K562 (cell line): ENCODE measurements around the gene LIMCH1. TPM values are rescaled to one million over a fixed set of nuclear protein-coding genes. Genes with fewer than 3 reads are reported as not detected.

Experiments
- ATAC-seq: fragments of 200-7000 bp; cut with Tn5 transposase; 3 replicates; pipeline ENCODE4 v1.9.1; 2020; ENCODE audit warnings: moderate library complexity
- BruUV-seq: library from RNA; stranded (reverse); fragments of 400-500 nt; replicated peaks from 2 replicates; lab custom pipeline; 2021; lab: Mats Ljungman, UMichigan
- CTCF ChIA-PET: fragments of 300-600 bp; formaldehyde crosslinking; extraction: SDS; loops from one replicate; lab custom pipeline; 2021; ENCODE audit warnings: low intra/inter-chr PET ratio; lab: Yijun Ruan, JAX
- POLR2A ChIA-PET: fragments of 300-600, 350-650 bp; sonication (Branson Sonifier 250); formaldehyde crosslinking; extraction: SDS; loops from one replicate; lab custom pipeline; 2021; ENCODE audit warnings: antibody characterized with exemption, inconsistent platforms; lab: Yijun Ruan, JAX
- DNase-seq, 4 experiments: peaks; one replicate each; pipeline versions ENCODE4 v3.0.0 to v3.0.0-alpha.2; 2011 to 2018; ENCODE audit warnings: low spot score in 3 of 4, mixed read lengths in 3 of 4; ENCODE audit errors: extremely low read depth in 1 of 4
- FAIRE-seq: peaks from 2 replicates; lab custom pipeline; 2011; peaks lifted over from hg19 to GRCh38; lab: Jason Lieb, UNC
- H2AFZ ChIP-seq: 2 replicates; pipeline ENCODE4 v1.6.0; 2011; ENCODE audit warnings: low read depth, low read length, control low read depth, inconsistent platforms
- H3K27ac ChIP-seq: fragments of 200-600 bp; 3 replicates; pipeline ENCODE4 v1.8.0; 2011; ENCODE audit warnings: low read depth, mild to moderate bottlenecking, control low read depth, inconsistent platforms, low read length, moderate library complexity, mixed read lengths; ENCODE audit errors: extremely low read depth
- H3K27me3 ChIP-seq, 2 experiments: fragments of 300-600 bp in 1 of 2; 2 replicates in 1 of 2; 3 replicates in 1 of 2; pipeline versions ENCODE4 v1.6.0 to v1.8.0; 2011; ENCODE audit warnings: inconsistent platforms in 2 of 2, low read length in 2 of 2, mild to moderate bottlenecking in 1 of 2, mixed read lengths in 1 of 2, moderate library complexity in 1 of 2; ENCODE audit not compliant: control insufficient read depth in 2 of 2, insufficient read depth in 2 of 2
- H3K36me3 ChIP-seq: fragments of 300-600 bp; 3 replicates; pipeline ENCODE4 v1.8.0; 2011; ENCODE audit warnings: mild to moderate bottlenecking, low read length, inconsistent platforms; ENCODE audit not compliant: control insufficient read depth, insufficient read depth
- H3K4me1 ChIP-seq, 2 experiments: fragments of 200-600 bp in 1 of 2; replicated peaks in 1 of 2; 2 replicates in 1 of 2; 3 replicates in 1 of 2; pipeline versions ENCODE4 v1.5.1 to v1.8.0; 2011; ENCODE audit warnings: inconsistent platforms in 2 of 2, low read length in 2 of 2, mild to moderate bottlenecking in 1 of 2, mixed read lengths in 1 of 2, moderate library complexity in 1 of 2; ENCODE audit not compliant: control insufficient read depth in 2 of 2, insufficient read depth in 2 of 2
- H3K4me2 ChIP-seq: 2 replicates; pipeline ENCODE4 v1.6.1; 2011; ENCODE audit warnings: low read length, control low read depth, inconsistent platforms, mixed read lengths; ENCODE audit not compliant: insufficient read depth
- H3K4me3 ChIP-seq: fragments of 200-600 bp; sonication (generic), shearing (Covaris generic); 2 replicates; pipeline ENCODE4 v1.5.1; 2016; ENCODE audit warnings: control low read depth, inconsistent platforms
- H3K79me2 ChIP-seq: fragments of 200-600 bp; 3 replicates; pipeline ENCODE4 v1.8.0; 2011; ENCODE audit warnings: low read length, inconsistent platforms; ENCODE audit not compliant: control insufficient read depth, insufficient read depth
- H3K9ac ChIP-seq, 2 experiments: 2 replicates each; pipeline versions ENCODE4 v1.6.0 to v1.6.1; 2011; ENCODE audit warnings: low read depth in 2 of 2, low read length in 2 of 2, control low read depth in 1 of 2, inconsistent platforms in 1 of 2, mild to moderate bottlenecking in 1 of 2, mixed read lengths in 1 of 2; ENCODE audit not compliant: insufficient read depth in 1 of 2
- H3K9me1 ChIP-seq: one replicate; pipeline ENCODE4 v1.6.0; 2011; ENCODE audit warnings: inconsistent platforms, mild to moderate bottlenecking, low read length, moderate library complexity; ENCODE audit not compliant: control insufficient read depth, insufficient read depth
- H3K9me3 ChIP-seq: replicated peaks from 2 replicates; pipeline ENCODE4 v1.5.1; 2011; ENCODE audit warnings: low read depth, low read length, inconsistent platforms; ENCODE audit not compliant: control insufficient read depth, insufficient read depth
- H4K20me1 ChIP-seq: replicated peaks from 2 replicates; pipeline ENCODE4 v1.6.1; 2011; ENCODE audit warnings: low read length, inconsistent platforms, mixed read lengths; ENCODE audit not compliant: control insufficient read depth, insufficient read depth
- CC2D1A ChIP-seq: fragments of 450-650 bp; IDR thresholded peaks from 2 replicates; pipeline ENCODE4 v1.6.1; 2017; ENCODE audit warnings: mild to moderate bottlenecking
- DDX20 ChIP-seq: fragments of 450-650 bp; IDR thresholded peaks from 2 replicates; pipeline ENCODE4 v1.6.1; 2016; ENCODE audit warnings: missing genetic modification characterization, low read depth, mild to moderate bottlenecking, missing compliant biosample characterization, moderate library complexity
- KDM4B ChIP-seq, 2 experiments: fragments of 450-650 bp in 1 of 2; sonication (generic) in 1 of 2; IDR thresholded peaks; 2 replicates each; pipeline ENCODE4 v1.6.1; 2016 to 2017; ENCODE audit warnings: borderline replicate concordance in 2 of 2, antibody characterized with exemption in 1 of 2, low read depth in 1 of 2, mild to moderate bottlenecking in 1 of 2
- NCOA1 ChIP-seq: fragments of 450-650 bp; IDR thresholded peaks from 2 replicates; pipeline ENCODE4 v1.6.1; 2016; ENCODE audit warnings: low read depth
- NR2F6 ChIP-seq: fragments of 450-650 bp; formaldehyde crosslinking; IDR thresholded peaks from 2 replicates; pipeline ENCODE4 v1.4.0; 2020; ENCODE audit warnings: mild to moderate bottlenecking
- PTRF ChIP-seq: fragments of 450-650 bp; IDR thresholded peaks from 2 replicates; pipeline ENCODE4 v1.6.1; 2016; ENCODE audit warnings: mild to moderate bottlenecking, missing genetic modification characterization, missing compliant biosample characterization
- RNF2 ChIP-seq: sonication (generic); IDR thresholded peaks from 2 replicates; pipeline ENCODE4 v1.6.1; 2016
- SLC30A9 ChIP-seq: fragments of 250-450 bp; sonication (Bioruptor Pico); IDR thresholded peaks from 2 replicates; pipeline ENCODE4 v1.8.0; 2022; ENCODE audit warnings: mild to moderate bottlenecking, moderate library complexity
- TAF1 ChIP-seq: IDR thresholded peaks from 2 replicates; pipeline ENCODE4 v1.6.1; 2011; ENCODE audit warnings: mild to moderate bottlenecking, low read length, moderate library complexity; ENCODE audit not compliant: insufficient read depth, control insufficient read depth, severe bottlenecking; ENCODE audit errors: extremely low read depth
- TCF7 ChIP-seq: sonication (generic); IDR thresholded peaks from 2 replicates; pipeline ENCODE4 v1.6.1; 2016; ENCODE audit warnings: antibody characterized with exemption, borderline replicate concordance
- ZBTB17 ChIP-seq: fragments of 450-650 bp; formaldehyde crosslinking; IDR thresholded peaks from 2 replicates; pipeline ENCODE4 v1.4.0; 2020; ENCODE audit warnings: mild to moderate bottlenecking
- ZC3H8 ChIP-seq: fragments of 450-650 bp; IDR thresholded peaks from 2 replicates; pipeline ENCODE4 v1.6.1; 2017
- WGBS: fragments of 100-300 bp; shearing (Covaris generic); methylation state at CpG from one replicate; pipeline ENCODE4 v1.1.6; 2016; ENCODE audit warnings: low coverage, mixed read lengths; ENCODE audit not compliant: insufficient coverage; ENCODE audit errors: missing lambda C conversion rate; 5-methylcytosine and 5-hydroxymethylcytosine counted together
- in situ Hi-C: fragments of 300-500 bp; cut with MboI; formaldehyde crosslinking; loops from 4 replicates; pipeline ENCODE4 v1.15.0; 2018; ENCODE audit warnings: inconsistent platforms, mixed read lengths
- intact Hi-C: fragments of 100-400 bp; cut with micrococcal nuclease; formaldehyde crosslinking; loops from 2 replicates; pipeline ENCODE4 v1.14.2; 2022
- polyA plus RNA-seq, 8 experiments: library from polyadenylated mRNA; depleted of rRNA in 4 of 8; stranded (reverse) in 5 of 8; unstranded in 3 of 8; fragments of >200 nt; fragmentation: Nextera tagmentation in 2 of 8; fragmentation: Illumina TruSeq in 1 of 8; extraction: Ambion mirVana in 2 of 8; extraction: Trizol in 1 of 8; gene quantifications; 2 replicates each; pipeline versions ENCODE4 v1.2.1 to v1.2.3, GENCODE V29; 2011 to 2014; ENCODE audit warnings: inconsistent platforms in 1 of 8, missing spikeins in 1 of 8
- total RNA-seq, 7 experiments: library from RNA; depleted of rRNA in 6 of 7; stranded (reverse); fragments of >200 nt in 6 of 7; fragmentation: Illumina TruSeq in 2 of 7; extraction: Trizol in 2 of 7; gene quantifications; 2 replicates each; pipeline versions ENCODE4 v1.2.1 to v1.2.3, GENCODE V29; 2011 to 2021; ENCODE audit warnings: low replicate concordance in 1 of 7

The LIMCH1 gene
- total and polyA plus RNA-seq, 9 of the 15 experiments (the other 6 are each of a cell fraction or from before 2014, with no cell fraction given) = 0.35 TPM; not detected in 8

GRCh38 chr4:41746440-41747229 is 208.7 kb downstream of the LIMCH1 start:
- FAIRE-seq = no peak
- Histone ChIP-seq H3K9me1 (no peaks in the 10 kb centered on the region), H3K36me3 (no peaks in the 10 kb centered on the region), H3K4me2 (no peak overlapping the region), H2AFZ (no peak overlapping the region), H3K9ac (no peak overlapping the region), H3K79me2 (no peaks in the 10 kb centered on the region), H3K27me3 (peaks cover 27 to 68% of the 10 kb centered on the region in 2 experiments; a peak in 4 of 5 replicates), H4K20me1 (no peaks in the 10 kb centered on the region), H3K9me3 (no peaks in the 10 kb centered on the region), H3K4me1 (peaks cover 0 to 12% of the 10 kb centered on the region in 2 experiments; a peak in 2 of 5 replicates), H3K4me3 (no peak overlapping the region), H3K27ac (no peak overlapping the region)
- TF ChIP-seq TCF7 (no peak), ZC3H8 (no peak), PTRF (tag) (no peak), RNF2 (no peak), NR2F6 (CRISPR knock-in tag) (no peak), KDM4B (IDR thresholded peaks at IDR 0.05; ENCODE audit: borderline replicate concordance in 2 of 2, low read depth in 1 of 2) (no peak), CC2D1A (no peak), DDX20 (tag) (no peak), SLC30A9 (CRISPR knock-in tag) (no peak), NCOA1 (no peak), ZBTB17 (no peak), TAF1 (no peak)
- BruUV-seq = no TSS peak
- ATAC-seq = no peak
- intact Hi-C loops (no loop called here), in situ Hi-C loops (no loop called here)
- no peak for DNase-seq
- ChIA-PET POLR2A (interaction anchor here (0.7 kb wide), 1 partner anchor 15 kb away, joined by 3 read pairs; no protein-coding TSS in a partner anchor), CTCF (no interaction called here)
- WGBS = 28% methylated on average over 34 of the region's 37 CpGs
